Mammary epithelial cell (primary cell): ENCODE measurements around the gene MUC20.

Source experiments
- CTCF ChIP-seq, 2 donors: IDR thresholded peaks in 1 of 2; conservative IDR thresholded peaks in 1 of 2; 2 replicates each; pipeline ENCODE4 v1.5.1; 2011 to 2012; ENCODE audit warnings: inconsistent platforms in 2 of 2, low read length in 2 of 2, mild to moderate bottlenecking in 2 of 2, control low read depth in 1 of 2, low read depth in 1 of 2; ENCODE audit not compliant: insufficient read depth in 1 of 2; ENCODE audit errors: extremely low read depth in 1 of 2
- EZH2 ChIP-seq: IDR thresholded peaks from 2 replicates; pipeline ENCODE4 v1.6.1; 2012; ENCODE audit warnings: low read length, inconsistent platforms, borderline replicate concordance

- TF ChIP-seq EZH2 (no peak), CTCF (conservative IDR thresholded peaks at IDR 0.05 in 1 of 2, IDR thresholded peaks at IDR 0.05 in 1 of 2; ENCODE audit: extremely low read depth in 1 of 2, insufficient read depth in 1 of 2, low read depth in 1 of 2, low read length in 2 of 2) (no peak)
Observed at GRCh38 chr3:195773956-195774537, 53.3 kb downstream of the MUC20 start.
